ENCODE measurements around the gene ZDHHC8. TPM values are rescaled to one million over a fixed set of nuclear protein-coding genes. Genes with fewer than 3 reads are reported as not detected.

Gene ZDHHC8
- total RNA-seq, 1 donor from 2014 or later = 108 TPM

DNA sequence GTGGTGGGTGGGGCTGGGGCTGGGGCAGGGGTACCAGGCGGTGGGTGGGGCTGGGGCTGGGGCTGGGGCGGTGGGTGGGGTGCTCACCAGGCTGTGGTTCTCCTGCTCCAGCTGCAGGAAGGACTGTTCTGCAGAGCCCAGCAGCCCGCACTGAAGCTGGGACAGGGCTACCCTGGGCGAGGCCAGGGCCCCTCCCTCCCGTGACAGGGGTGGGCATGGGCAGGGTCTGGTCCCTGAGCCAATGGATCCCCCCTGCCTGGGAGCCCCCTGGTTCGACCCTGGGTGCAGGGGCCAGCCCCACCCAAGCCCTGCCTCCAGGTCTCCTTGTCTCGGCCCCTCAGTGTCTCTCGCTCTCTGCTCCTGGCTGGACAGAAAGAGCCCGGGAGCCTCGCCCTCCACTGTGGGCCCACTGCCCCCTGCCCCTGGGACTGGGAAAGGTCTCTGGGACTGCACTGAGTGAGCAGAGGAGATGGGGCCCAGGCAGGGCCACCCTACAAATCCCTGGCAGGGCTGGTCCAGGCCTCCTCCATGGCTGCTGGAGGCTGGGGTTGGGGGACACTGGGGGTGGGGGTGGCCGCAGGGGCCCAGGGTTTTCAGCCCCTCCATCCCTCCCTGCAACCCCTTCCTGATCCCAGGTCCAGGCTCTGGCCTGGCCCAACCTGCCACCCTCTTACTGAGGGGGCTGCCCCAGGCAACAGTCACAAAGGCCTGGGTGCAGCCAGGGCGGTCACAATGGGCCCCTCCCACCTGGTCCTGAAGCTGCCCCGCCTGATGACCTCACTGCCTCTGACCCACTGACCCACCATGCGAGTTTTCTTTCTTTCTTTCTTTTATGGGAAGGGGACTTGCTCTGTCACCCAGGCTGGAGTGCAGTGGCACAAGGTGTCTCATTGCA is 19.0 kb downstream of the ZDHHC8 start, which contains the start of gene CCDC188:
Gene CCDC188, minus strand, starts transcription at position 675 of the 895 bp plus-strand sequence. Its CDS starts 69 bp downstream, at position 606.
- no peaks in the 10 kb centered on the region for H3K36me3 Mint-ChIP-seq (ENCODE audit: unreplicated experiment)
- TF ChIP-seq, protein P1, sequence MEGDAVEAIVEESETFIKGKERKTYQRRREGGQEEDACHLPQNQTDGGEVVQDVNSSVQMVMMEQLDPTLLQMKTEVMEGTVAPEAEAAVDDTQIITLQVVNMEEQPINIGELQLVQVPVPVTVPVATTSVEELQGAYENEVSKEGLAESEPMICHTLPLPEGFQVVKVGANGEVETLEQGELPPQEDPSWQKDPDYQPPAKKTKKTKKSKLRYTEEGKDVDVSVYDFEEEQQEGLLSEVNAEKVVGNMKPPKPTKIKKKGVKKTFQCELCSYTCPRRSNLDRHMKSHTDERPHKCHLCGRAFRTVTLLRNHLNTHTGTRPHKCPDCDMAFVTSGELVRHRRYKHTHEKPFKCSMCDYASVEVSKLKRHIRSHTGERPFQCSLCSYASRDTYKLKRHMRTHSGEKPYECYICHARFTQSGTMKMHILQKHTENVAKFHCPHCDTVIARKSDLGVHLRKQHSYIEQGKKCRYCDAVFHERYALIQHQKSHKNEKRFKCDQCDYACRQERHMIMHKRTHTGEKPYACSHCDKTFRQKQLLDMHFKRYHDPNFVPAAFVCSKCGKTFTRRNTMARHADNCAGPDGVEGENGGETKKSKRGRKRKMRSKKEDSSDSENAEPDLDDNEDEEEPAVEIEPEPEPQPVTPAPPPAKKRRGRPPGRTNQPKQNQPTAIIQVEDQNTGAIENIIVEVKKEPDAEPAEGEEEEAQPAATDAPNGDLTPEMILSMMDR (IDR thresholded peaks at IDR 0.05) = no peak
- H3K4me1 Mint-ChIP-seq (ENCODE audit: unreplicated experiment) = peaks cover 9% of the 10 kb centered on the region
- no peak within 1 kb of the TSS for H3K4me3 Mint-ChIP-seq (ENCODE audit: unreplicated experiment)
- H3K27me3 Mint-ChIP-seq (ENCODE audit: unreplicated experiment) = no peaks in the 10 kb centered on the region
- H3K27ac Mint-ChIP-seq (ENCODE audit: unreplicated experiment) = peak within 1 kb of the TSS; percentile 14
- DNase-seq (ENCODE audit: extremely low spot score, unreplicated experiment) = no peak
- no peaks in the 10 kb centered on the region for H3K9me3 Mint-ChIP-seq (ENCODE audit: unreplicated experiment)

DNA sequence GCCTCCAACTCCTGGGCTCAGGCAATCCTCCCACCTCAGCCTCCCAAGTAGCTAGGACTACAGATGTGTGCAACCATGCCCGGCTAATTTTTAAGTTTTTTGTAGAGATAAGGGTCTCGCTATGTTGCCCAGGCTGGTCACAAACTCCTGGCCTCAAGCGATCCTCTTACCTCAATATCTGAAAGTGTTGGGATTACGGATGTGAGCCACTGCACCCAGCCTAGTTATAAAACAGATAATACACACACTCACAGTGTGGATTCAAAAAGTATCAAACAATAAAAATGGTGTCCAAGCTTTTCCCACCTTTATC is 19.6 kb downstream of the ZDHHC8 start:
- no peaks in the 10 kb centered on the region for H3K36me3 Mint-ChIP-seq (ENCODE audit: unreplicated experiment)
- H3K4me1 Mint-ChIP-seq (ENCODE audit: unreplicated experiment) = peaks cover 9% of the 10 kb centered on the region
- no peak overlapping the region for H3K4me3 Mint-ChIP-seq (ENCODE audit: unreplicated experiment)
- TF ChIP-seq, protein P1 (IDR thresholded peaks at IDR 0.05) = no peak
- H3K27ac Mint-ChIP-seq (ENCODE audit: unreplicated experiment) = peak overlapping the region; percentile 14
- no peaks in the 10 kb centered on the region for H3K9me3 Mint-ChIP-seq (ENCODE audit: unreplicated experiment)
- no peak for DNase-seq (ENCODE audit: extremely low spot score, unreplicated experiment)
- H3K27me3 Mint-ChIP-seq (ENCODE audit: unreplicated experiment) = no peaks in the 10 kb centered on the region

DNA sequence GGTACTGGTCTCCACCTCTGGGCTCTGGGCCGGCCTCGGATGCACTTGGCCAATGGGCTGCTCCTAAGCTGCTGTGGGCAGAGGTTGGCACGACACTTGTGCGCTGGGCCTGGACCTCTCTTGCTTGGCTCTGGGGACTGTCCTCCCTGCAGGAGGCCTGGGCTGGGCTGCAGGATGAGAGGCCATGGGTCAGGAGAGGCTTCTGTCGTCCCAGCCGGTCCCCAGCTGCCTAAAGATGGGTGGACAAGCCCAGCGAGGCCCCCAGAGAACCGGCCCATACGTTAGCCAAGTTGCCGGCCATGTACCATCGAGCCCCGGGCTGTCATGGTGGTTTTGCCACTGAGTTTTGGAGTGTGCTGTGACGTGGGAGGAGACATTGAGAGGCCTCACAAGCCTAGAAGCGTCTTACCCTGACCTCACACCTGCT is 20.9 kb downstream of the ZDHHC8 start:
- Mint-ChIP-seq H3K27me3 (ENCODE audit: unreplicated experiment) (no peaks in the 10 kb centered on the region), H3K27ac (ENCODE audit: unreplicated experiment) (no peak overlapping the region), H3K9me3 (ENCODE audit: unreplicated experiment) (no peaks in the 10 kb centered on the region), H3K36me3 (ENCODE audit: unreplicated experiment) (no peaks in the 10 kb centered on the region), H3K4me1 (ENCODE audit: unreplicated experiment) (peaks cover 9% of the 10 kb centered on the region), H3K4me3 (ENCODE audit: unreplicated experiment) (no peak overlapping the region)
- TF ChIP-seq, protein P1 (IDR thresholded peaks at IDR 0.05) = no peak
- DNase-seq (ENCODE audit: extremely low spot score, unreplicated experiment) = no peak

DNA sequence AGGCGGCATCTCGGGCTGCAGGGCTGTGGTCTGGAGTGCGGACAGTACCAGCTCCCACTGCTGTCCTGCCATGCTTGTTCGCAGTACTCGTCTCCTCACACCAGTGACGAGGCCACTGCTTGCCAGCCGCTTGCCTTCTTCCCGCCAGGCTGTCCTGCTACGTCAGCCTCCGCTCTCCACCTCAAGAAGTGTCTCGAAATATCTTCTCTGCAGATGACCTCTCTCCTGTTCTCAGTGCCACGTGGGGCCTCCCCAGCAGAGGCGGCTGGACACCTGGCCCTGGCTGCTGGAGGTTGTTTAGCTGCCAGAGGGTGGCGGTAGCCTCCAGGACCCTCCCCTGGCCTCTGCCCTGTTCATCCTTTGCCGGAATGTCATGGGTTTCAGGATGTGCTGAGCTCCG is 22.3 kb downstream of the ZDHHC8 start:
- Mint-ChIP-seq H3K9me3 (ENCODE audit: unreplicated experiment) (no peaks in the 10 kb centered on the region), H3K27me3 (ENCODE audit: unreplicated experiment) (no peaks in the 10 kb centered on the region), H3K27ac (ENCODE audit: unreplicated experiment) (peak overlapping the region; percentile 40), H3K4me1 (ENCODE audit: unreplicated experiment) (peaks cover 9% of the 10 kb centered on the region), H3K36me3 (ENCODE audit: unreplicated experiment) (no peaks in the 10 kb centered on the region), H3K4me3 (ENCODE audit: unreplicated experiment) (no peak overlapping the region)
- TF ChIP-seq, protein P1 (IDR thresholded peaks at IDR 0.05) = no peak
- no peak for DNase-seq (ENCODE audit: extremely low spot score, unreplicated experiment)

DNA sequence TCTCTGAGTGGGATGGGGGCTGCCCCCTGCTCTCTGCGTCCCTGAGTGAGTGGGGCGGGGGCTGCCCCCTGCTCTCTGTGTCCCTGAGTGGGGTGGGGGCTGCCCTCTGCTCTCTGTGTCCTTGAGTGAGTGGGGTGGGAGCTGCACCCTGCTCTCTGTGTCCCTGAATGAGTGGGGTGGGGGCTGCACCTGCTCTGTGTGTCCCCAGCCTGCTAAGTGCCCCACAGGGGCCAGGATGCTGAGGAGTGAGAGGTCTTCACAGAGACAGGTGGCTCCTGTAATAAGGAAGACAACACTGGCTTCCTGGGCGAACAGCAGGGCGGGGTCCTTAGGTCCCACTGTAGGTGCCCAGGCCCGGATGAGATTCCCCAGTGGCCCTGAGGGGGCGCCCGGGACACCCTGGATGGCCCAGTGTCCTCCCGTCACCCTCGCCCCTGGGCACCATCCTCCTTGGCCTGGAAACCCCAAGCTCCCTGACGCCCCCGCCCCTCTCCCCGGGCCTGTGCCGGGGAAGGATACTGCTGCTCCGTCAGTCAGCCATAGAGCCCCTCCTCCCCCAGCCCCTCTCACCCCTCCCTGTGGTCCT is 23.1 kb downstream of the ZDHHC8 start:
- Mint-ChIP-seq H3K27me3 (ENCODE audit: unreplicated experiment) (no peaks in the 10 kb centered on the region), H3K36me3 (ENCODE audit: unreplicated experiment) (no peaks in the 10 kb centered on the region), H3K27ac (ENCODE audit: unreplicated experiment) (no peak overlapping the region), H3K4me3 (ENCODE audit: unreplicated experiment) (no peak overlapping the region), H3K4me1 (ENCODE audit: unreplicated experiment) (peaks cover 9% of the 10 kb centered on the region), H3K9me3 (ENCODE audit: unreplicated experiment) (no peaks in the 10 kb centered on the region)
- no peak for DNase-seq (ENCODE audit: extremely low spot score, unreplicated experiment)
- TF ChIP-seq, protein P1 (IDR thresholded peaks at IDR 0.05) = no peak
